Trophoblast cell (in vitro differentiated cells and primary cell): ENCODE data around the gene MAP2.

Source experiments
- DNase-seq, 2 donors: peaks; one replicate each; pipeline ENCODE4 v3.0.0-alpha.2; 2016
- H2AFZ ChIP-seq: 2 replicates; pipeline ENCODE4 v1.6.1; 2013; ENCODE audit warnings: low read length, moderate library complexity, mild to moderate bottlenecking; ENCODE audit not compliant: insufficient read depth, poor library complexity
- H2AK5ac ChIP-seq: 2 replicates; pipeline ENCODE4 v1.6.1; 2013; ENCODE audit warnings: mild to moderate bottlenecking, low read length
- H2BK120ac ChIP-seq: 2 replicates; pipeline ENCODE4 v1.6.1; 2013; ENCODE audit warnings: low read length, mild to moderate bottlenecking, moderate library complexity; ENCODE audit not compliant: insufficient read depth, poor library complexity
- H2BK12ac ChIP-seq: 2 replicates; pipeline ENCODE4 v1.6.1; 2013; ENCODE audit warnings: mild to moderate bottlenecking, low read length, moderate library complexity
- H2BK5ac ChIP-seq: 2 replicates; pipeline ENCODE4 v1.6.1; 2013; ENCODE audit warnings: low read length, low read depth, moderate library complexity, mild to moderate bottlenecking; ENCODE audit not compliant: poor library complexity
- H3K14ac ChIP-seq: 2 replicates; pipeline ENCODE4 v1.6.1; 2013; ENCODE audit warnings: mild to moderate bottlenecking, low read length
- H3K18ac ChIP-seq: 2 replicates; pipeline ENCODE4 v1.6.1; 2013; ENCODE audit warnings: mild to moderate bottlenecking, low read length
- H3K23ac ChIP-seq: 2 replicates; pipeline ENCODE4 v1.6.1; 2013; ENCODE audit warnings: low read length
- H3K27ac ChIP-seq: 2 replicates; pipeline ENCODE4 v1.5.1; 2013; ENCODE audit warnings: low read depth, mild to moderate bottlenecking, inconsistent platforms, low read length, moderate library complexity
- H3K27me3 ChIP-seq: 2 replicates; pipeline ENCODE4 v1.6.1; 2013; ENCODE audit warnings: inconsistent platforms, mild to moderate bottlenecking, low read length, moderate library complexity; ENCODE audit not compliant: insufficient read depth
- H3K36me3 ChIP-seq, 2 experiments: 1 replicate in 1 of 2; 2 replicates in 1 of 2; pipeline ENCODE4 v1.6.1; 2013; ENCODE audit warnings: low read length in 2 of 2, mild to moderate bottlenecking in 2 of 2, moderate library complexity in 1 of 2; ENCODE audit not compliant: insufficient read depth in 2 of 2, control insufficient read depth in 1 of 2
- H3K4ac ChIP-seq: 2 replicates; pipeline ENCODE4 v1.6.1; 2013; ENCODE audit warnings: low read depth, mild to moderate bottlenecking, low read length, moderate library complexity
- H3K4me1 ChIP-seq, 2 experiments: 1 replicate in 1 of 2; 2 replicates in 1 of 2; pipeline ENCODE4 v1.6.1; 2013; ENCODE audit warnings: low read length in 2 of 2, mild to moderate bottlenecking in 2 of 2, moderate library complexity in 1 of 2; ENCODE audit not compliant: insufficient read depth in 2 of 2, control insufficient read depth in 1 of 2
- H3K4me2 ChIP-seq: 2 replicates; pipeline ENCODE4 v1.6.1; 2013; ENCODE audit warnings: inconsistent platforms, mild to moderate bottlenecking, low read length, moderate library complexity
- H3K4me3 ChIP-seq: 2 replicates; pipeline ENCODE4 v1.5.1; 2013; ENCODE audit warnings: mild to moderate bottlenecking, low read depth, low read length, inconsistent platforms
- H3K79me1 ChIP-seq: one replicate; pipeline ENCODE4 v1.6.1; 2013; ENCODE audit warnings: low read length
- H3K79me2 ChIP-seq: 2 replicates; pipeline ENCODE4 v1.6.1; 2013; ENCODE audit warnings: low read length, mild to moderate bottlenecking; ENCODE audit not compliant: control insufficient read depth, insufficient read depth, poor library complexity
- H3K9ac ChIP-seq: 2 replicates; pipeline ENCODE4 v1.6.1; 2013; ENCODE audit warnings: mild to moderate bottlenecking, low read length
- H3K9me3 ChIP-seq: 2 replicates; pipeline ENCODE4 v1.6.1; 2013; ENCODE audit warnings: low read depth, mild to moderate bottlenecking, control low read depth, inconsistent platforms, low read length; ENCODE audit not compliant: insufficient read depth
- H4K12ac ChIP-seq: 2 replicates; pipeline ENCODE4 v1.6.1; 2013; ENCODE audit warnings: low read depth, mild to moderate bottlenecking, low read length, moderate library complexity
- H4K8ac ChIP-seq: 2 replicates; pipeline ENCODE4 v1.6.1; 2013; ENCODE audit warnings: low read depth, mild to moderate bottlenecking, low read length, moderate library complexity
- H4K91ac ChIP-seq: one replicate; pipeline ENCODE4 v1.6.1; 2013; ENCODE audit warnings: low read depth, mild to moderate bottlenecking, low read length, moderate library complexity
- WGBS: extraction: QIAGEN DNeasy Blood & Tissue Kit; methylation state at CpG from one replicate; pipeline ENCODE4 v1.1.7; 2013; ENCODE audit warnings: missing lambda C conversion rate; ENCODE audit not compliant: insufficient read length, insufficient coverage; ENCODE audit errors: extremely low coverage; 5-methylcytosine and 5-hydroxymethylcytosine counted together

The MAP2 gene

DNA sequence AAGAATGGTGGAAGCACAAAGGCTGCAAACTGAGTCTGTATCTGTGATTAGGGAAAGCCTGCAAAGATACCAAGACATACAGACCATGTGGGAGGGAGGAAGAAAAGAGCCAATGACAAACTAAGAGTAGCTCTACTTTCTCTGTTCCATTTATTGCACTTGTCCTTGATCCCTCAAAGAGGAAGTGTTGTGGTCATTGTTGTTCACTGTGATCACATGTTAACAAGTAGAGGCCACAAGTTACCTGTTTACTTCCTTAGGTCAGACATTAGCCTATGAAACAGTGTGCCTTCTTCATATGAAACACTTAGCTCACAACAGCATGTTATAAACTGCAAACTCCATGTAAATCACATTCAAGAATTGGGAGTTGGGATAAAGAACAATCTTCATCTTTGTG is 32.6 kb downstream of the MAP2 start:
- Histone ChIP-seq H3K4me2 (no peak overlapping the region), H2BK5ac (no peak overlapping the region), H3K4ac (no peak overlapping the region), H3K79me2 (no peaks in the 10 kb centered on the region), H3K27ac (no peak overlapping the region), H3K4me1 (no peaks in the 10 kb centered on the region), H3K14ac (no peak overlapping the region), H3K27me3 (no peaks in the 10 kb centered on the region), H3K4me3 (no peak overlapping the region), H3K9me3 (no peaks in the 10 kb centered on the region), H3K23ac (no peak overlapping the region), H4K91ac (no peak overlapping the region), H4K8ac (no peak overlapping the region), H4K12ac (no peak overlapping the region), H2AK5ac (no peak overlapping the region), H3K18ac (no peak overlapping the region), H2AFZ (no peak overlapping the region), H3K36me3 (no peaks in the 10 kb centered on the region), H3K79me1 (no peaks in the 10 kb centered on the region), H2BK12ac (no peak overlapping the region), H3K9ac (no peak overlapping the region), H2BK120ac (no peak overlapping the region)
- no peak for DNase-seq

- Histone ChIP-seq H3K27ac (no peak overlapping the region), H4K91ac (no peak overlapping the region), H3K14ac (no peak overlapping the region), H4K12ac (no peak overlapping the region), H2BK5ac (no peak overlapping the region), H2AFZ (no peak overlapping the region), H3K18ac (no peak overlapping the region), H2BK12ac (no peak overlapping the region), H3K27me3 (no peaks in the 10 kb centered on the region), H2AK5ac (no peak overlapping the region), H3K36me3 (no peaks in the 10 kb centered on the region), H3K23ac (no peak overlapping the region), H3K9ac (no peak overlapping the region), H3K9me3 (no peaks in the 10 kb centered on the region), H3K79me2 (no peaks in the 10 kb centered on the region), H4K8ac (no peak overlapping the region), H3K4me2 (no peak overlapping the region), H3K4me3 (no peak overlapping the region), H3K4ac (no peak overlapping the region), H2BK120ac (no peak overlapping the region), H3K79me1 (no peaks in the 10 kb centered on the region), H3K4me1 (no peaks in the 10 kb centered on the region)
- no peak for DNase-seq
- WGBS, result no CpG with 5 or more reads among the region's 3 CpGs
These were observed 34.4 kb downstream of the MAP2 start for GRCh38 chr2:209458008-209458979.

DNA sequence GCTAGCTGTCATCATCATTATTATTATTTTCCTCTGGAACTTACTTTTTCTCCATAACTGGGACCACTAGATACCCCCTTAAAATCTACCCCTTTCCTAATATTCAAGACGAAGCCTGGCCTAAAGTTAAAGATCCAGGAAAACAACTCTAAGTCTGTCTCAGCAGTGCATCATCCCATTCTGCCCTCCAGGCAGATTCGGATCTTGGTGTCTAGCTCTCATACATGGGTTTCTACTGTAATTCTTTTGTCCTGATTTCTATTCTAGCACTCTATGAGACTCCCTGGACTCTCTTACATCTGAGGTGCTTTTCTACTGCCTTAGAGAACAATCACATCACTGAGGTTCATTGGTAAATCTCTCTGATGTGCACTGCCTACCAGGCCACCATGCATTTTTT is 35.5 kb downstream of the MAP2 start:
- Histone ChIP-seq H3K18ac (no peak overlapping the region), H2AFZ (no peak overlapping the region), H3K36me3 (no peaks in the 10 kb centered on the region), H3K4me2 (no peak overlapping the region), H2BK12ac (no peak overlapping the region), H3K23ac (no peak overlapping the region), H2AK5ac (no peak overlapping the region), H4K8ac (no peak overlapping the region), H3K27me3 (no peaks in the 10 kb centered on the region), H3K9me3 (no peaks in the 10 kb centered on the region), H3K4me3 (no peak overlapping the region), H3K79me2 (no peaks in the 10 kb centered on the region), H2BK5ac (no peak overlapping the region), H3K4me1 (no peaks in the 10 kb centered on the region), H4K12ac (no peak overlapping the region), H3K4ac (no peak overlapping the region), H3K14ac (no peak overlapping the region), H3K79me1 (no peaks in the 10 kb centered on the region), H3K9ac (no peak overlapping the region), H4K91ac (no peak overlapping the region), H2BK120ac (no peak overlapping the region), H3K27ac (no peak overlapping the region)
- DNase-seq, result no peak
- no CpG with 5 or more reads among the region's 2 CpGs for WGBS

GRCh38 chr2:209460151-209460761 is 36.4 kb downstream of the MAP2 start:
- Histone ChIP-seq H3K36me3 (no peaks in the 10 kb centered on the region), H3K79me1 (no peaks in the 10 kb centered on the region), H3K9me3 (no peaks in the 10 kb centered on the region), H2BK120ac (no peak overlapping the region), H3K14ac (no peak overlapping the region), H4K12ac (no peak overlapping the region), H3K23ac (no peak overlapping the region), H3K18ac (no peak overlapping the region), H2BK12ac (no peak overlapping the region), H2AK5ac (no peak overlapping the region), H4K91ac (no peak overlapping the region), H4K8ac (no peak overlapping the region), H3K79me2 (no peaks in the 10 kb centered on the region), H3K27me3 (no peaks in the 10 kb centered on the region), H3K4me1 (no peaks in the 10 kb centered on the region), H3K27ac (no peak overlapping the region), H2AFZ (no peak overlapping the region), H3K4ac (no peak overlapping the region), H3K9ac (no peak overlapping the region), H3K4me2 (no peak overlapping the region), H2BK5ac (no peak overlapping the region), H3K4me3 (no peak overlapping the region)
- no CpG with 5 or more reads among the region's 5 CpGs for WGBS
- DNase-seq, result no peak
